Nucleus accumbens (tissue), 56 donors: ENCODE data around the gene GOSR2.
"Not testable (repeated sequence)": the region's sequence is repeated elsewhere in the genome, so short reads cannot be mapped to it uniquely, and the experiment has no call there.

Experiments
- DNase-seq, 56 donors: peaks; one replicate each; lab custom pipeline; 2025; lab: John Stamatoyannopoulos, UW

GOSR2 gene

GRCh38 chr17:46928467-46929261 lies 5.7 kb downstream of the GOSR2 start:
- no peak for DNase-seq

DNA sequence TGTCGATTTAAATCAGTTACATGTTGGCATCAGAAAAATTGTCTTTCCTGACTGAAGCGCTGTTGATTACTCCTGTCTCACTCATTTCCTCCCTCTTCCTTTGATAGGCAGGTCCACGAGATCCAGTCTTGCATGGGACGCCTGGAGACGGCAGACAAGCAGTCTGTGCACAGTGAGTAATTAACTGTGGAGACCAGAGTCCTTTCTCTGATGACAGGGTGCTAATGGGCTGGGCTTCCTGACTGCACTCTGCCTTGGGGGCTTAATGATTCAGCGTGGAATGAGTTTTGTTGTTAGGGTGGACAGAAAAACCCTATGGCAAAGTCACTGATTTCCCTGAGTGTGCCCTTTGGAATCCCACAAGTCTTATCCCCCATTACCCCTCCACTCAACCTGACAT lies 6.5 kb downstream of the GOSR2 start:
- no peak for DNase-seq

- DNase-seq, result no peak
Measured at GRCh38 chr17:46930051-46930450, 7.1 kb downstream of the GOSR2 start.

DNA sequence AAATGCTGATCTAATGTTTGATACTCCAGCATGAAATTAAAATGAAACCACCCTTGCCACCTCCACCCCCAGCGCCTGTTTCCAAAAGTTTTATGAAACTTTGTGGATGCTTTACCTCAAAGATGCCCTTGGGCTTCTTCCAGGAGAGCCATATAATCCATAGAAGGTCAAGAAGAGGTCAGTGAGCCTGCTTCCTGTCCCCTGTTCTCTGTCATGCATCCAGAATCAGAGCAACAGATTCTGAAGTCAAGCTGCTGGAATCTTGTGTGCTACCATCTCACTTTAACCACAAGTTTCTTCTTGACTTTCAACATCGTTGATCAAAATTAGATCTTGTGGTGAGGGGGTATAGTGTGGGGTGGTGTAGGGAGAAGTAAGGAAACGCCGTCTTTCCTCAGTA lies 8.6 kb downstream of the GOSR2 start:
- DNase-seq, result no peak

DNA sequence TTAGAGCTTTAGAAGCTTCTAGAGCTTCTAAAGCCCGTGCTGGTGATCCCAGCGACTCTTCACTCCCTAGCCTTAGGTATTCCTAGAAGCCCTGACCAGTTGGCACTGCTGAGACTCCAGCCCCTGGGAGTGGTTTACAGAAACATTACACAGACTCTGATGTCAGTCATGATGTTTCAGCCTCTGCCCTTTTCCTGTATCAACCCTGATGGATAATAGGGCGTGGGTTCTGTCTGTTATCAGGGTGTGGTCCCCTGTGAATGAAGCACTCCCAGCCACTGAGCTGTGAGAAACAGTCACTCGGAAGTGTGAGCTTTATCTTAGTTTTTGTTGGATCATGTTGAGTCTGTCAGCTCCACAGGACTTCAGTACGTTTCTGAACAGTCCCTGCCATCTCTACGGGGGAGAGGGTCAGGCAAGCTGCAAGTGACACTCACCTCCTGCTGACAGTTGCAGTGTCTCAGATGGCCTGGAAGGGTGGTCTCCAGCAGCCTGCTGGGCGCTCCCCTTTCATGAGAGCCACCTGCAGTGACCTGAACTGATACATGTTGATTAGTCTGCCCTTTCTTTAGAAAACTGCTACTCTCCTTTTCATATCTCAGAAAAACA lies 12.8 kb downstream of the GOSR2 start:
- DNase-seq, result no peak

GRCh38 chr17:46940692-46941404 lies 17.9 kb downstream of the GOSR2 start:
- peak in 47 of 56 donors; percentile 10 to 83 (median 52) for DNase-seq

- peak in 43 of 56 donors; percentile 7 to 83 (median 43) for DNase-seq
Measured at GRCh38 chr17:46942441-46943217, 19.7 kb downstream of the GOSR2 start.

DNA sequence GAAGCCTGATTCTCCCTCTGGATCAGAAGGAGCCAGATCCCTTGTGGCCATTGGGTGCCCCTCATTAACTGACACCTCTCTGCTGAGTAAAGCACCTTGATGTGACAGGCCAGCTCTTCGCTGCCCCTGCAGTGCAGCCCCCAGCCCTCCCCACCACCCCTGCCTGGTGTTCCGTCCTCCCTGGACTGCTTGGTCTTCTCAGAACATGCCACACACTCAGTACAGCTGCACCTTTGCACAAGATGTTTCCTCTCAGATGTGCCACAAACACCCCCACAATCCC lies 20.2 kb downstream of the GOSR2 start:
- no peak for DNase-seq

- peak in 45 of 56 donors; percentile 8 to 80 (median 47) for DNase-seq
Measured at GRCh38 chr17:46943501-46944393, 20.8 kb downstream of the GOSR2 start.

- no peak for DNase-seq
Measured at GRCh38 chr17:46944931-46945330, 22.0 kb downstream of the GOSR2 start.

DNA sequence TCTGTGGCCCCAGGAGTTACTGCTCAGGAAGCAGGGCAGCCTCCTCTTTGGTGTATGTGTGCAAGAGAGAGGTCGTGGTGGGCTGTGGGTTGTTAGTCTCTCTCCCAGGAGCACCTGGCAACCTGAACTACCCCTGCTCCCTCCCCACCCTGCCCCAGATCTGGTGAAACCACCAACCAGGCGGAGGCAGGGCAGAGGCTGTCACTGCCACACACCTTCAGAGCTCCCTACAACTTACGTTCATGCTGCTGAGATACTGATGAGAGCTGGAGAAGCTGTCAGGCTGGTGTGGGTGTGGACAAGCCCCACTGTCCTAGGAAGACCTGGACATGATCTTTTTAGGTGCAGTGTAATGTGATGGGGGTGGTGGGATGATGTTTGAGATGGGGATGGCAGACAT lies 24.3 kb downstream of the GOSR2 start:
- DNase-seq, result peak in 8 of 56 donors; percentile 17 to 41 (median 32)

GRCh38 chr17:46948544-46948943 lies 25.6 kb downstream of the GOSR2 start:
- no peak for DNase-seq

DNA sequence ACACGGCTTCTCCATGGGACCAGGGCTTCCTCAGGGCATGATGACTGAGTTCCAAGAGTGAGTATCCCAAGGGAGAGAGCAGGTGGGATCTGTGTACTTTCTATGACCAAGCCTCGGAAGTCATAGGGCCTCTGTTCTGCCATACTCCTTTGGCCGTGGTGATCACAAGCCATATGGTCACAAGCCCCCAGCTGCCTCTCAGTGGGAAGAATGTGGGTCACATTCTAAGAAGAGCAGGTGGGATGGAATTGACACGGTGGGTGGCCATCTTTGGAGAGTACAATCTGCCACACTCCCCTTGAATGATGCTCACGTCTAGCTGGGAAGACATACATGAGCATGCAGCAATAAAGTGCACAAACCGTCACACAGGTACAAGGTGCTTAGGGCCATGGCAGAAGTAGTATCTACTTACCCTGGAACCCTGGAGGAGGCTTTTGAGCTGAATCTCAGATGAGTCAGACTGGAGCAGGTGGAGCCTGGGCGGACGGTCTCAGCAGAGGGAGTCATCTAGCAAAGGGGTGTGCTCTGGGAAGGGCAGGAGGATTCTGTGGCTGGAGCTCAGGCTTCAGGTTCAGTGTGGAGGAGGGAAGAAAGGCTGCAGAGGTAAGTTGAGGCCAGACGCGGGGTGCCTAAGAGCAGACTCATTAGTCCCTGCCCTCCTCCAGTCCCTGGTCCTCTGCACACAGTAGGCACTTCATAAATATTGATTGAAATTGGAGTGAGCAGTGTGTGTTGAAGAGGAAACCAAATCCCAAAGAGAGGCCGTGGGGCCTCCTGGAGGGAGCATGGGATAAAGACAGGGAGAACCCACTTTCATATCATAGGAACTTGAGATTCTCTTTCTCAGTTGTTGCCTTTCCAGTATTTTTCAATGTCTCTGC lies 26.6 kb downstream of the GOSR2 start:
- peak in 15 of 56 donors; percentile 7 to 66 (median 33) for DNase-seq

GRCh38 chr17:46950342-46950996 lies 27.5 kb downstream of the GOSR2 start:
- no peak for DNase-seq

DNA sequence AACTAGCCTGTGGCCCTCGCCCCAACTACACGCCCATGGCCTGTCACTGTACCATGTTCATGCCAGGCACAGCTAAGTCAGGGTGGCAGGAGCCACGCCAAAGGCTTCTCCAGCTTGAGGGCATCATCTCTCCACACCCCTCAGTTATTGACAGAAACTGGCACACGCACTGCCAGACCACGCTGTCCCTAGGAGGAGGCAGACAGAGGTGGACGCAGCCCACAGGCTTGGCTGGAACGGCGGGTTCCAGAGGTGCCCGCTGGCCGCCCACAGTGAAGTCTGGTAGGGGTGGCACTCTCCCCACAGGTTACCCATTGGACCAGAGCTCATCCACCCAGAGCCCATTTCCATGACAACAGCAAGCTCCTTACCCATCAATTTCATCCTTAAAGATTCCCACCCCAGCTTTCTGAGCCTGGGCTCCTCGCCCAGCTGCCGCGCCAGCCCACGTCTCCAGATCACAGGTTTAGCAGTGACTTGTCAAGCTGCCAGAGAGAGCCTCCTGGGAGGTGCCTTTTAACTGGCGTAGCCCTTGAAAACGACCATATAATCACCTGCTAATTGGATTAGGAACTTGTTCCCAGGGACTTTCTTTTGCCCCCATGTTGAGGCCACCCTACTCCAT lies 28.1 kb downstream of the GOSR2 start:
- DNase-seq, result peak in 28 of 56 donors; percentile 7 to 77 (median 44)

DNA sequence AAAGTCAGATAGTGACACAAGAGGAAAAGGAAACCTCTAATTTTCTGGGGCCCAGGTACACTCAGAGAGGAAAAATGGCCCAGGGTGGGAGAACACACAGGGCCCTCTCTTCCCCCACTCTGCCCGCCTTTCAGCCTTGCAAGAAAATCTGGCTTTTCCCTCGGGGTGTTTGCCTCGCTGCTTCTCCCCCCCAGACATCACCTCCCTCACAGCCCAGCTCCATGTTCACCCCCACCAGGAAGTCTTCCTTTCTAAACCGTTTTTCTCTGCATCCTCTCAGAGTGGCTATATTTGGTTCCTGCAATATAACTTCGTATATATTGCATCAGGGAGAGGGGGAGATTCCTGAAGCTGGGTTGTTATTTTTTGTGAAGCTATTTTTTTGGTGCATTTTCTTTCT lies 28.7 kb downstream of the GOSR2 start:
- DNase-seq, result no peak

DNA sequence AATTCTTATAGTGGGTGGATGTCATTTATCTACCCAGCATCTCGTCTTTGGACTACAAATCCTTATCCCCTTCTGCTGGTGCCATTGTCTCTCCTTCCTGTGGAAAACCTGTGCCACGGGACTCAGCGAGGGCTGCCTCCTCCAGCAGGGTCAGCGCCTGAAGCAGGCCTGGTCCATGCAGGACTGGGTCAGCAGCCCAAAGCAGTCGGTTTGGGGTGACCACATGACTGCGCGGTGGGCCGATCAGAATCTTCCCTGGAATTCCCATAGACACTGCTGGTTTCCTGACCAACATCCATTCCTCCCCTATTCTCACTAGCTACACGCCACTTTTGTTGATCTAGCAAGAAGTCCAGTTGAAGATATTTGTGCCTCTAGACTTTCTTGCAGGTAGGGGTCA lies 29.2 kb downstream of the GOSR2 start:
- no peak for DNase-seq

GRCh38 chr17:46953191-46953590 lies 30.2 kb downstream of the GOSR2 start:
- DNase-seq, result not testable (repeated sequence)
